HG03432 (cell line): ENCODE results near the gene ITGB8.
"Not testable (repeated sequence)": the region's sequence is repeated elsewhere in the genome, so short reads cannot be mapped to it uniquely, and the experiment has no call there.

ENCODE experiments used
- ATAC-seq: cut with Tn5 transposase; IDR thresholded peaks from one replicate; pipeline ENCODE4 v1.9.1; 2021; ENCODE audit warnings: mild to moderate bottlenecking, moderate library complexity; ENCODE audit not compliant: unreplicated experiment

The ITGB8 gene

DNA sequence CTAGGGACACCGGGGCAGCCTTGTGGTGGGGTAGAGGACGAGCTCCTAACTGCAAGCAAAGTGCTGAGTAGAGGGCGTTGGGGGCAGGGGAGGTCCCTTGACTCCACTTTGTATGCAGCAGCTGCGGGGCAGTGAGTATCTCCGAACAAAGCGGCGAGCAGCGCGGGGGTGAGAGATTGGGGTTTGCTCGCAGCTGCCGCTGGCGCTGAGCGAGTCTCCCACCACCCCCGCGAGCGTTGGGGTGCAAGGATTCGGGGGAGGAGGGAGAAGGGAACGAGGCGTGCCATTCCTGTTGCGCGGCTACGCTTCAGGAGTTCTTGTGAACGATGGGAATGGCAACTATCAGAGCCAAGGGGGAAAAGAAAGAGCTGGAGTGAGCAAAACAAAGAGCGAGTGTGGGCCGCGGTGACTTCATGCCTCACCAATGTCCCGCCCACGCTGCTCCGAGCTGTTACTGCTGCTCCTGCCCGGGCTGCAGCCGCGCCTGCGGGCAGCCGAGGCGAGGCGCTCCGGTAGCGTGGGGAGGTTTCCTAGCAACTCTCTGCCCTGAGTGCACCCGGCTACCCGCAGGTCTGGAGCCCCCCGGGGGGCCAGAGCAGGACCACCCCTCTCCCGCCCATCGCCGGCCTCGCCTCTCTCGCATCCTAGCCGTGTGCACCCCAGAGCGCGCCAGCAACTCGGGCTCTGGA lies at the start of gene ITGB8:
Gene ITGB8, plus strand, starts transcription at position 662 of the 689 bp plus-strand sequence. CDS start 907 bp downstream, outside the sequence.
- ATAC-seq, result peak; percentile 68

DNA sequence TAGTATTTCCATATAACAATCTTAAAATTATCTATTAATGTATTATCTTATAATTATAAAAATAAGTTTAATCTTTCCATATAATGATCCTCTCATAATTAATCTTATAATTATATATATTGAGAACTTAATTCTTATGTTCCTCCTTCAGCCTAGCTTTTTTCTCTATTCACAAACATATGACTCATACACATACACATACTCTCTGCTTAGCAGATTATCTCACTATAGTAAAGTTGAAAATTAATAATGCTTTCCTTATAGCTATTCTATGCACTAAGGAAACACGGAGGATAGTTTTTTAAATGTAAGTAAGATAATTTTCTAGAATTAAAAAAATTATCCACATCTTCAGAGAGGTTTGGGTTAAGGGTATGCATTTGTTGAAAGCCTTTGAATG lies 47.7 kb upstream of the ITGB8 start:
- peak; percentile 29 for ATAC-seq

GRCh38 chr7:20283385-20283784 lies 47.3 kb upstream of the ITGB8 start:
- peak; percentile 34 for ATAC-seq

DNA sequence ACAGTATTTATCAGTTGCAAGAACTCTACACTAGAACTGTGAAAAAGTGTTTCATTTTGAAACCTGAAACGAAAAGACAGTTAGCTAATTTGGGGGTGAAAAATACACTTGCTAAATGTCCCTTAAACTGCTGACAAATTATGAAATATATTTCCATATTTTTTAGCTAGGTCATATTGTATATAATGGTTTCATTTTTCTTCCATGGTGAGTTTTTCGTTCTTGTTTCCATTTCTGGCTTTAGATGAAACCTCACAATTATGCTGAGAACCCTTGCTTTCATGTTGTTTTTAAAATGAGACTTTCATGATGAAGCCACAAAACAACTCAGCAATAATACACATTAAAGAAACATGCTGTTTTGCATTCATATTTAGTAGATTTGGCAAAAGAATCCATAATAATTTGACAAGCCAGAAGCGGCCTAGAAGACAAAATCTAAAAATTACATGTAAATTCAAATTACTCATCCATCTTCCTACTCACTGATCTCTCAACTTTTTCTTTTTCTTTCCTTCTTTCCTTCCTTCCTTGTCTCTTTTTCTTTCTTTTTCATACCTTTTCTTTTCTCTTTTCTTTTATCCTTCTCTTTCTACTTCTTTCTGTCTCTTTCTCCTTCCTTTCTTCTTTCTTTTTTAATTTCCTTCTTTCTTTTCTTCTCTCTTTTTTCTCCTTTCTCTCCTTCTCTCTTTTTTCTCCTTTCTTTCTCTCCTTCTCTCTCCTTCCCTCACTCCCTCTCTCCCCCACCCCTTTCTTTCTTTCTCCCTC lies 46.5 kb upstream of the ITGB8 start:
- ATAC-seq, result peak; percentile 67

DNA sequence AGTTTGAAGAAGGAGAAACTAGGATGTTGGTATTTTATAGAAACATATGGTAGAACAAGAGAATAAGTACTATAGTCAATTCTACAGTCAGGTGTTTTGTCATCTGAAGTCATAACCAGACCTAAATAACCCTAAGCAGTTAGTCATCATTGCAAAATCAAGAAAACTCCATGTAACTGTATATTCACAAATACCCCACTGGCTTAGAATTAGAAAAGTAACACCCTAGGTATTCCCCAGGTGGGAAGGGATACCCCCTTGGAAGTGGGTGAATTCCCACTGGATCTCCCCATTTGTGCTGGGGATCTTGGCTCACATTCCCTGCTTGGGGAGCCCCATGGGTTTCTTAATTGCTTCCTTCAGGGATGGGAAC lies 45.9 kb upstream of the ITGB8 start:
- ATAC-seq, result peak; percentile 30

GRCh38 chr7:20287317-20287716 lies 43.4 kb upstream of the ITGB8 start:
- no peak for ATAC-seq

DNA sequence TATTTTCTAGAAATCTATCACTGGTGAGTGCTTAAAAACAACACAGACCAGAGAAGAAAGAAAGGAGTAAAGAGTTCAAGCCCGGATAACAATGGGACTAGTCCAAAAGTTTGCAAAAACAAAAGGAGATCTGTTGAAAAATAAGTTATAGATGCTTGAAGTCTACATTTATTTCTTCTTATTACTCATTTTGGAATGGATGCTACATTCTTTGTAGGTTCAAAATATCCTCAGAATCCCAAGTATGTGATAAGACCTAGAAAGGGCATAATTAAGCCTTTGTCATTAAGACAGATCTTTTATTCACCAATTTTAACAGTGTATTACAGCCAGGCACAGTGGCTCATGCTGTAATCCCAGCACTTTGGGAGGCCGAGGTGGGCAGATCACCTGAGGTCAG lies 42.7 kb upstream of the ITGB8 start:
- no peak for ATAC-seq

- peak; percentile 44 for ATAC-seq
Observed at GRCh38 chr7:20290505-20291111, 40.1 kb upstream of the ITGB8 start.

GRCh38 chr7:20293336-20293735 lies 37.4 kb upstream of the ITGB8 start:
- ATAC-seq, result no peak

- no peak for ATAC-seq
Observed at GRCh38 chr7:20296444-20296843, 34.3 kb upstream of the ITGB8 start.

DNA sequence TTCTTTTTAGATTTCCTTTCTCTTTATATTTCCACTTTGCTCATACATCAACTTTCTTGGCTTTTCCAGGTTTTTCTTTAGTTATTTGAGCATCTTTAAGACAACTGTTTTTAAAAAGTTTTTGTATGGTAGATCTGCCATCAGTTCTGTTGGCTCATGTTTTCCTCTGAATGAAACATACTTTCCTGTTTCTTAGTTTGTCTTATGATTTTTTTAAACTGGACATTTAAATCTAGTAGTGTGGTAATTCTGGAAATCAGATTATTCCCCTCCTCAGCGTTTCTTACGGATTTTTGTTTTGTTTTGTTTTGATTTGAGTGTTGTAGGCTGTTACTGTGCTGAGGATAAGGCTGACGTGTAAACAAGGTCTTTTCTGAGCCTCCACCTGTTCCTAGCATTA lies 33.8 kb upstream of the ITGB8 start:
- ATAC-seq, result no peak

DNA sequence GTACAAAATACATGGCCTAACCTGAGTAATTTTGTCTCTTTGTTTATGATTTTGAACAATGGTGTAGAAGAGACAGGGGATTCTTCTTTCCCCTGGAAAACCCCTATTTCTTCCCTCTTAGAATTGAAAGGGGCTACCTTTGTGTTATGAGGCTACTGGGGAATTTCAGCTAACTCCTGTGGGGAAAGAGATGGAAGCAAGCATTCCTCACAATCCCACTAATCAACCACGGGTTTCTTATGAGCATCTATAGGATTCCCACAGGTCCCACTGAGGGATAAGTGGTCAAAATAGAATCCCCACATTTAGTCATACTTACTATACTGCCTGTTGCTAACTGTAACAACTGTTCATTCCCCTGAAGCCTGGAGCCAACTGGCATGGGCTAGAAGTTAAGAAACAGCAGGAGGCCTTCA lies 32.2 kb upstream of the ITGB8 start:
- peak; percentile 36 for ATAC-seq

GRCh38 chr7:20299145-20299544 lies 31.6 kb upstream of the ITGB8 start:
- no peak for ATAC-seq

DNA sequence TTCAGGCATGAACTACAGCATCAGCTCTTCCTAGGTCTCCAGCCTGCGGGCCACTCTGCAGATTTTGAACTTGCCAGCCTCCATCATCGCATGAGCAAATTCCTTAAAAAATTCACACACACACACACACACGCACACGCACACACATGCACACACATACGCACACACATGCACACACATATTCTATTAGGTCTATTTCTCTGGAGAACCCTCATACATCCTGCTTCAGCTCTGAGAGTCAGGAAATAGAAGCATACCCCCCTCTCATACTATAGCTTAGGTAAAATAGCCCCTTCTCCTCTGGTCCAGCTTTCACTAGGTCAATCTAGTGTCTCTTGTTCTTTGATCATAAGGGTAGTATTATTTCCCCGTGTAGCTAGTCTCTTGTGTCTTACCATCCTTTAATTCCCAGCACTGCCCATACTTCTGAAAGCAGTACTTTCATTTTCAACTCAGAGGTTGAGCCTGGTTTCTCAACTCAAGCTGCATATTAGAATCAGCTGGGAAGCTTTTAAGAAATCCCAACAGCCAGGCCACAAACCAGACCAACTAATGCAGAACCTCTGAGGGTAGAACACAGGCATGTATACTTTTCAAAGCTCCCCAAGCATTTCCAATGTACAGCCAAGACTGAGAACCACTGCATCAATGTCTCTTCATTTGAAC lies 30.9 kb upstream of the ITGB8 start:
- ATAC-seq, result peak; percentile 76

DNA sequence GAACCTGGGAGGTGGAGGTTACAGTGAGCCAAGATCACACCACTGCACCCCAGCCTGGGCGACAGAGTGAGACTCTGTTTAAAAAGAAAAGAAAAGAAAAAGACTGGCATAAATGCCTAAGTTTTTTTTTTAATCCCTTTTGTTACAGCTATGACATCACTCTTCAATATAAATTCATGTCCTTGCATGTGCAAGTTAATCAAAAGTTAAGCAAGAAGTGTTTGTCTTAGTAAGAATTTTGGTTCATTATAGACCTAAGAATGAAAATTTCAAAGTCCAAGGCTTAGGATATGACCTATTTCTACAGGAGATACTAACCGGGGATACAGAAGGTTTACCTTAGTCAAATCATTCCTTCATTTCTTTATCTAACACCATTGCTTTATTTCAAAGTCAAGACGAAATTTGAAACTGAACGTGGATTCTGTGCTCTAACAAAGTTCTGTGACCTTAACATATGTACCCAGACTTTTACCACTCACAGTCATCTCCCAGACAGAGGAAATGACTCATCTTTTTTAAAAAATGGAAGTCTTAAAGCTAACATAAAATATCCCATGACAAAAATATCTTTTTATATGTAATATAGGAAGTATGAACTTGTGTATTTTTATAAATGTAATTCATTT lies 29.3 kb upstream of the ITGB8 start:
- peak; percentile 35 for ATAC-seq

GRCh38 chr7:20302300-20302699 lies 28.4 kb upstream of the ITGB8 start:
- not testable (repeated sequence) for ATAC-seq

DNA sequence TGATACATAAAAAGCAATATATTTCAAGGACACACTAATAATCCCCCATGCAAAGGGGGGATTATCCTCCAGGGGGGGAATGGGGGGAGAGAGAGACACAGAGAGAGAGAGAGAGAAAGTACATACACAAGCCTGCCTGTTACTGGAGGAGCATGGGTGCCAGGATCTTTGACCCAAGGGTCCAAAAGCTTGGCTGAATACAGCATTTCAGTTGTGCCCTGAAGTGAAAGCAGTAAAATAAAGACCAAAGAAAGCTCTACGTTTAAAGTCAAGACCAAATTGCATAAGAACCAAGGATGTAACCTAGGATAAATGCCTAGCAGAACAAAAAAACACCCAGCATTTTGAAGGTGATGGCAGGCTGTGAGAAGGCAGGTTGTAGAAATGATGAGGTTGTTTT lies 27.8 kb upstream of the ITGB8 start:
- ATAC-seq, result no peak

DNA sequence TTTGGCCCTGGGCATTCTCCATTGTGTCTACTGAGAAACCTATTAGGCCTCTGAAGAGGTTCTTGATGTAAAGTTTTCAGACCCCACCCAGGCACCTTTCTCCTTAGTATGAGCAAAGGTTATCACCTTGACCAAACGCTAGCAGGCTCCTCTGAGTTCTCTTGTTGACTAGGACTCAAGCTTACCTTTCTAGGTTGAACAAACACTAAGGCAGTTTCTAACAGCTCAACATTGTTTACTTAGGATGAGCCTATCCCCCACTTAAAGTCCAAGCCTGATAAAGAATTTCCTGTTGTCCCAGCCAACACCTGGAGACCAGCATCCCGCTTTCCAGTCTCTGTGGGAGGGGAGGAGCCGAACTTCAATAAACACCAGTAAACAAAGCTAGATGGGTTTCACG lies 26.3 kb upstream of the ITGB8 start:
- ATAC-seq, result no peak

DNA sequence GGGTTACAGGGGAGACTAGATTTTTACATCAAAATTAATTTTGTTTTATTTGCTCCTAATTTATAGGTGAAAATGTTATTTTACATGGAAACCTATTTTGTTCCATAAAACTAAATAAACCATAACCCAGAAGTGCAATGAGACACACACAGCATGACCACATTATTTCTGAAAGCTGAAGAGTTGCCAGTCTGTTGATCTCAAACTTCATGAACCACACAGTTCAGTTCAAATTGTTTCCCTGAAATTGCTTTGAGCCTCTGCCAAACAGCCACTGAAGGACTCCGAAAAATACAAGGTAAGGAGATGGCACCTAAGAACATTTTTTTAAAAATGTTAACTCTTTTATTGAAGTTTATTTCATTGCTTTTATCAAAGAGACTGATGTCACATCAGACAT lies 25.0 kb upstream of the ITGB8 start:
- ATAC-seq, result no peak

GRCh38 chr7:20306180-20306946 lies 24.3 kb upstream of the ITGB8 start:
- ATAC-seq, result no peak
